ENCODE results near the gene ZNF765. TPM values are rescaled to one million over a fixed set of nuclear protein-coding genes. Genes with fewer than 3 reads are reported as not detected.
A peak's percentile ranks its signal among the peaks of the same experiment; 100 is the strongest.

ZNF765 gene
- total and polyA plus RNA-seq, 2 experiments from 2014 or later, result 10.3 to 33.4 TPM

- DNase-seq (ENCODE audit: low spot score), result peak; percentile 70
- H3K4me1 Mint-ChIP-seq, result peaks cover 35% of the 10 kb centered on the region
- peak overlapping the region; percentile 25 for H3K4me3 ChIP-seq
- H3K27me3 ChIP-seq (ENCODE audit: insufficient read depth), result no peaks in the 10 kb centered on the region
- H3K9me3 Mint-ChIP-seq, result peaks cover 9% of the 10 kb centered on the region; the same call in 2 of the 3 replicates
- H2AFZ ChIP-seq, result no peak overlapping the region
- H3K4me2 ChIP-seq, result peak overlapping the region; percentile 65
- peaks cover 79% of the 10 kb centered on the region for H3K36me3 Mint-ChIP-seq (ENCODE audit: low read depth)
- H3K79me2 ChIP-seq (replicated peaks; ENCODE audit: insufficient read depth), result peaks cover 40% of the 10 kb centered on the region
- peak overlapping the region; percentile 97 for H3K27ac ChIP-seq (ENCODE audit: low read depth)
- H4K20me1 ChIP-seq (replicated peaks; ENCODE audit: insufficient read depth), result peaks cover 2% of the 10 kb centered on the region
- H3K4me3 Mint-ChIP-seq, result peak overlapping the region; percentile 36; the same call in 2 of the 3 replicates
- H3K9me2 ChIP-seq (ENCODE audit: insufficient read depth), result no peaks in the 10 kb centered on the region
- ATAC-seq, result no peak
- peaks cover 2% of the 10 kb centered on the region for H3K27me3 Mint-ChIP-seq (ENCODE audit: insufficient read depth, low read depth, poor library complexity)
- peaks cover 9% of the 10 kb centered on the region; the same call in 1 of the 2 replicates for H3F3A ChIP-seq (replicated peaks; ENCODE audit: low read depth)
- peaks cover 42% of the 10 kb centered on the region for H3K4me1 ChIP-seq (ENCODE audit: insufficient read depth)
- no peak for TF ChIP-seq POLR2AphosphoS5 (IDR thresholded peaks at IDR 0.05; ENCODE audit: low read depth)
- TF ChIP-seq ZNF114 (CRISPR knock-in tag; IDR thresholded peaks at IDR 0.05), result no peak
- peak; percentile 96 for TF ChIP-seq NANOG (IDR thresholded peaks at IDR 0.05; ENCODE audit: borderline replicate concordance)
- TF ChIP-seq JUNB (IDR thresholded peaks at IDR 0.05; ENCODE audit: unreplicated experiment), result no peak
- no peak for TF ChIP-seq EZH2 (IDR thresholded peaks at IDR 0.05; ENCODE audit: low read depth, unreplicated experiment)
- no peak for TF ChIP-seq CTCF (conservative IDR thresholded peaks at IDR 0.05; ENCODE audit: low read depth in 2 of 2)
- TF ChIP-seq ETS1 (IDR thresholded peaks at IDR 0.05), result peak; percentile 84
- TF ChIP-seq REST (IDR thresholded peaks at IDR 0.05; ENCODE audit: unreplicated experiment), result no peak
- H3K36me3 ChIP-seq (ENCODE audit: insufficient read depth), result peaks cover 33% of the 10 kb centered on the region
- peak overlapping the region; percentile 80 for H3K27ac Mint-ChIP-seq
These were observed 20.7 kb upstream of the ZNF765 start for GRCh38 chr19:53374288-53374687.

GRCh38 chr19:53374743-53375142 is 20.2 kb upstream of the ZNF765 start:
- Histone ChIP-seq H4K20me1 (replicated peaks; ENCODE audit: insufficient read depth) (no peaks in the 10 kb centered on the region; the same call in 1 of the 2 replicates), H3K4me1 (ENCODE audit: insufficient read depth) (peaks cover 40% of the 10 kb centered on the region), H3K4me2 (peak overlapping the region; percentile 28; the same call in 1 of the 2 replicates), H3K27ac (ENCODE audit: low read depth) (peak overlapping the region; percentile 90), H3K36me3 (ENCODE audit: insufficient read depth) (peaks cover 38% of the 10 kb centered on the region), H3F3A (replicated peaks; ENCODE audit: low read depth) (peaks cover 9% of the 10 kb centered on the region; the same call in 1 of the 2 replicates), H3K27me3 (ENCODE audit: insufficient read depth) (no peaks in the 10 kb centered on the region), H3K79me2 (replicated peaks; ENCODE audit: insufficient read depth) (peaks cover 35% of the 10 kb centered on the region), H2AFZ (no peak overlapping the region), H3K4me3 (no peak overlapping the region), H3K9me2 (ENCODE audit: insufficient read depth) (no peaks in the 10 kb centered on the region)
- Mint-ChIP-seq H3K27me3 (ENCODE audit: insufficient read depth, low read depth, poor library complexity) (peaks cover 2% of the 10 kb centered on the region), H3K4me3 (no peak overlapping the region), H3K36me3 (ENCODE audit: low read depth) (peaks cover 83% of the 10 kb centered on the region), H3K4me1 (peaks cover 35% of the 10 kb centered on the region), H3K9me3 (peaks cover 13% of the 10 kb centered on the region; the same call in 2 of the 3 replicates), H3K27ac (peak overlapping the region; percentile 50; the same call in 1 of the 2 replicates)
- DNase-seq (ENCODE audit: low spot score) (no peak), ATAC-seq (no peak)
- TF ChIP-seq JUNB (IDR thresholded peaks at IDR 0.05; ENCODE audit: unreplicated experiment) (no peak), ZNF114 (CRISPR knock-in tag; IDR thresholded peaks at IDR 0.05) (no peak)
